ENCODE data around the gene C19orf85. TPM values are rescaled to one million over a fixed set of nuclear protein-coding genes. Genes with fewer than 3 reads are reported as not detected.

Gene C19orf85
- total RNA-seq, 1 donor from 2014 or later = not detected

GRCh38 chr19:55481794-55482155, 17.2 kb upstream of the C19orf85 start:
- Mint-ChIP-seq H3K27ac (ENCODE audit: unreplicated experiment) (no peak overlapping the region), H3K9me3 (ENCODE audit: unreplicated experiment) (no peaks in the 10 kb centered on the region), H3K4me3 (ENCODE audit: unreplicated experiment) (no peak overlapping the region), H3K4me1 (ENCODE audit: unreplicated experiment) (peaks cover 39% of the 10 kb centered on the region), H3K27me3 (ENCODE audit: unreplicated experiment) (no peaks in the 10 kb centered on the region), H3K36me3 (ENCODE audit: unreplicated experiment) (no peaks in the 10 kb centered on the region)
- TF ChIP-seq CTCF (IDR thresholded peaks at IDR 0.05) = no peak
- DNase-seq (ENCODE audit: extremely low spot score, unreplicated experiment) = no peak

GRCh38 chr19:55481148-55481793, 16.7 kb upstream of the C19orf85 start:
- H3K4me3 Mint-ChIP-seq (ENCODE audit: unreplicated experiment) = no peak overlapping the region

DNA sequence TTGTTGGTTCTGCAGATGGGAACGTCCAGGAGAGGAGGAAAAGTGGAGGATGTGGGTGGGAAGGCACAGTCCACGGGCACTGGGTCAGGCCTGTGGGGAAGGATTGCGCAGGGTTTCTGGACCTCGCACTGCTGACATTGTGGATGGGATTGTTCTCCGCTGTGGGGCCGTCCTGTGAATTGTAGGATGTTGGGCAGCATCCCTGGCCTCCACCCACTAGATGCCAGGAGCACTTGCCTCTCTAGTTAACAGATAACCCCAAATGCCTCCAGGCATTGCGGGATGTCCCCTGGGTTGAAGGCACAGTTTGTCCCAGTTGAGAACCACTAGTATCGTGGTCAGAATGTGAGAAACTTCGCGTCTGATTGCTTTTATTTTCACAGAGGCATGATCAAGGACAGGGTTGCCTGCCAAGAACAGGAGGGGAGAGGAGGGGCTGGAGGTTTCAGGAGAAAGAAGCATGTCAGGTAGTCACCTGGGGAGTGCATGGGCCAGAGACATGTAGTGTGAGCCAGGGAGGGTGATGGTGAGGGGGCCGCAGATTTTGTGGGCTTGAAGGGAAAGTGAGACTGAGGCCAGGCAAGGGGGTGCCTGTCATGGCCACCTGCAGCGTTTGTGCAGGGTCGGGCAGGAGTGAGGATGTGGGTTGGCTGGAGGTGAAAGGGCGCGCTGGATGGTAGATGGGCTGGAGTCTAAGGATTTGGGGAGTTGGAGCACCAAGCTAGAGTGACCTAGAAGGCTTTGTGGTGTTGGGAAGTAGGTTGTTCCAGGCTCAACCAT, 15.1 kb upstream of the C19orf85 start:
- Mint-ChIP-seq H3K27me3 (ENCODE audit: unreplicated experiment) (no peaks in the 10 kb centered on the region), H3K4me1 (ENCODE audit: unreplicated experiment) (peaks cover 40% of the 10 kb centered on the region), H3K4me3 (ENCODE audit: unreplicated experiment) (peak overlapping the region; percentile 40), H3K9me3 (ENCODE audit: unreplicated experiment) (no peaks in the 10 kb centered on the region), H3K36me3 (ENCODE audit: unreplicated experiment) (no peaks in the 10 kb centered on the region), H3K27ac (ENCODE audit: unreplicated experiment) (no peak overlapping the region)
- DNase-seq (ENCODE audit: extremely low spot score, unreplicated experiment) = no peak
- no peak for TF ChIP-seq CTCF (IDR thresholded peaks at IDR 0.05)

More at GRCh38 chr19:55481148-55481793, 16.7 kb upstream of the C19orf85 start:
- TF ChIP-seq CTCF (IDR thresholded peaks at IDR 0.05) = no peak
- no peaks in the 10 kb centered on the region for H3K9me3 Mint-ChIP-seq (ENCODE audit: unreplicated experiment)
- no peaks in the 10 kb centered on the region for H3K36me3 Mint-ChIP-seq (ENCODE audit: unreplicated experiment)
- H3K27ac Mint-ChIP-seq (ENCODE audit: unreplicated experiment) = no peak overlapping the region
- peaks cover 39% of the 10 kb centered on the region for H3K4me1 Mint-ChIP-seq (ENCODE audit: unreplicated experiment)
- no peaks in the 10 kb centered on the region for H3K27me3 Mint-ChIP-seq (ENCODE audit: unreplicated experiment)
- DNase-seq (ENCODE audit: extremely low spot score, unreplicated experiment) = no peak

GRCh38 chr19:55479045-55479444, 14.5 kb upstream of the C19orf85 start:
- no peaks in the 10 kb centered on the region for H3K27me3 Mint-ChIP-seq (ENCODE audit: unreplicated experiment)
- H3K9me3 Mint-ChIP-seq (ENCODE audit: unreplicated experiment) = no peaks in the 10 kb centered on the region
- H3K27ac Mint-ChIP-seq (ENCODE audit: unreplicated experiment) = no peak overlapping the region
- no peak for TF ChIP-seq CTCF (IDR thresholded peaks at IDR 0.05)
- no peak for DNase-seq (ENCODE audit: extremely low spot score, unreplicated experiment)
- H3K4me3 Mint-ChIP-seq (ENCODE audit: unreplicated experiment) = no peak overlapping the region
- no peaks in the 10 kb centered on the region for H3K36me3 Mint-ChIP-seq (ENCODE audit: unreplicated experiment)
- H3K4me1 Mint-ChIP-seq (ENCODE audit: unreplicated experiment) = peaks cover 41% of the 10 kb centered on the region

DNA sequence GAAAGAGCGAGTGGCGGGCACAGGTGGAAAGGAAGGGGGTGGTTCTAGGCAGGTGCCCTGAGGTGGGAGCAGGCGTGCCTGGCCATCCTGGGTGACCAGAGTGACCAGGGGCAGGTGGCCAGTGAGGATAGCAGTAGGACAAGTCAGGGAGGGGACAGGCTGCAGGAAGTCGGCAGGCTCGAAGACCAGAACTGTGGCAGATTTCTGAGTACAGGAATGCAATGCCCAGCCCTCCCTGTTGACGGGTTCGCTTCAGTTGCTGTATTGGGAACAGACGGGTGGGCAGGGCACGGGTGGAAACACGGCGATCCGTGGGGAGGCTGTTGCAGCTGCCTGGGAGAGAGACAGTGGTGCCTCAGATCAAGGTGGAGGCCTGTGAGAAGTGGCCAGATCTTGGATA, 13.8 kb upstream of the C19orf85 start:
- Mint-ChIP-seq H3K27me3 (ENCODE audit: unreplicated experiment) (no peaks in the 10 kb centered on the region), H3K36me3 (ENCODE audit: unreplicated experiment) (no peaks in the 10 kb centered on the region), H3K4me3 (ENCODE audit: unreplicated experiment) (peak overlapping the region; percentile 91), H3K4me1 (ENCODE audit: unreplicated experiment) (peaks cover 47% of the 10 kb centered on the region), H3K27ac (ENCODE audit: unreplicated experiment) (no peak overlapping the region), H3K9me3 (ENCODE audit: unreplicated experiment) (no peaks in the 10 kb centered on the region)
- DNase-seq (ENCODE audit: extremely low spot score, unreplicated experiment) = no peak
- no peak for TF ChIP-seq CTCF (IDR thresholded peaks at IDR 0.05)
